OCI-LY7 (cell line): Measurements from ENCODE around the gene PSMB9. TPM values are rescaled to one million over a fixed set of nuclear protein-coding genes. Genes with fewer than 3 reads are reported as not detected.

Source experiments
- BruUV-seq: library from RNA; stranded (reverse); fragments of 400-500 nt; replicated peaks from 2 replicates; lab custom pipeline; 2021; lab: Mats Ljungman, UMichigan
- CTCF ChIA-PET: fragments of 300-600 bp; sonication (Branson Sonifier 250); formaldehyde crosslinking; loops from one replicate; lab custom pipeline; 2022; ENCODE audit warnings: antibody characterized with exemption; ENCODE audit not compliant: unreplicated experiment; lab: Charles Lee
- POLR2A ChIA-PET: fragments of 300-600 bp; sonication (Branson Sonifier 250); formaldehyde crosslinking; loops from one replicate; lab custom pipeline; 2022; ENCODE audit warnings: antibody characterized with exemption; lab: Charles Lee
- DNase-seq: peaks from one replicate; pipeline ENCODE4 v3.0.0-alpha.2; 2015; ENCODE audit warnings: low spot score
- H2AFZ ChIP-seq: fragments of 200-600 bp; sonication (generic), shearing (Covaris generic); 2 replicates; pipeline ENCODE4 v1.6.1; 2014; ENCODE audit warnings: mild to moderate bottlenecking, antibody characterized with exemption, low read length, moderate library complexity
- H3K27ac ChIP-seq: fragments of 200-600 bp; sonication (generic); 2 replicates; pipeline ENCODE4 v1.5.1; 2014; ENCODE audit warnings: mixed run types, low read depth, mild to moderate bottlenecking, moderate library complexity, low read length, inconsistent platforms; ENCODE audit not compliant: poor library complexity, severe bottlenecking
- H3K36me3 ChIP-seq: fragments of 200-600 bp; sonication (generic); 2 replicates; pipeline ENCODE4 v1.6.1; 2014; ENCODE audit warnings: mild to moderate bottlenecking, antibody characterized with exemption, low read length, moderate library complexity, mixed read lengths; ENCODE audit not compliant: insufficient read depth
- H3K4me1 ChIP-seq: fragments of 200-600 bp; sonication (generic); 2 replicates; pipeline ENCODE4 v1.5.1; 2014; ENCODE audit warnings: mild to moderate bottlenecking, low read length; ENCODE audit not compliant: insufficient read depth, poor library complexity, severe bottlenecking
- H3K4me2 ChIP-seq: fragments of 200-600 bp; sonication (generic); 2 replicates; pipeline ENCODE4 v1.6.1; 2014; ENCODE audit warnings: mild to moderate bottlenecking, low read length
- H3K4me3 ChIP-seq: fragments of 200-600 bp; sonication (generic); 2 replicates; pipeline ENCODE4 v1.5.1; 2014; ENCODE audit warnings: mild to moderate bottlenecking, low read depth, low read length; ENCODE audit not compliant: poor library complexity, severe bottlenecking
- H3K79me2 ChIP-seq: fragments of 200-600 bp; sonication (generic); 2 replicates; pipeline ENCODE4 v1.6.1; 2016; ENCODE audit warnings: low read depth, mild to moderate bottlenecking, low read length, moderate library complexity, mixed read lengths; ENCODE audit not compliant: insufficient read depth
- H3K9me2 ChIP-seq: fragments of 200-600 bp; sonication (generic); 2 replicates; pipeline ENCODE4 v1.6.1; 2016; ENCODE audit warnings: mild to moderate bottlenecking, low read length, mixed read lengths; ENCODE audit not compliant: insufficient read depth
- H3K9me3 ChIP-seq: fragments of 200-600 bp; sonication (generic); 2 replicates; pipeline ENCODE4 v1.6.1; 2014; ENCODE audit warnings: mild to moderate bottlenecking, mixed run types, low read length, mixed read lengths
- H4K20me1 ChIP-seq: fragments of 200-600 bp; sonication (generic); 2 replicates; pipeline ENCODE4 v1.6.1; 2014; ENCODE audit warnings: mild to moderate bottlenecking, antibody characterized with exemption, low read length, moderate library complexity, mixed read lengths; ENCODE audit not compliant: insufficient read depth
- EZH2phosphoT487 ChIP-seq: fragments of 200-600 bp; sonication (generic); IDR thresholded peaks from 2 replicates; pipeline ENCODE4 v1.6.1; 2018; ENCODE audit warnings: low read depth, borderline replicate concordance, mild to moderate bottlenecking, mixed run types, antibody characterized with exemption, low read length, moderate library complexity, mixed read lengths
- intact Hi-C: fragments of 100-400 bp; cut with micrococcal nuclease; formaldehyde crosslinking; loops from one replicate; pipeline ENCODE4 v1.10.0; 2022; ENCODE audit not compliant: unreplicated experiment
- total RNA-seq, 2 experiments: library from RNA; depleted of rRNA in 1 of 2; stranded (reverse); fragments of >200 nt in 1 of 2; shearing (Covaris generic) in 1 of 2; gene quantifications; 2 replicates each; pipeline ENCODE4 v1.2.3, GENCODE V29; 2014 to 2022
- TF ChIP-seq, protein P1 (sequence below): fragments of 200-600 bp; sonication (generic); conservative IDR thresholded peaks from 2 replicates; pipeline ENCODE4 v1.5.1; 2014; ENCODE audit warnings: mild to moderate bottlenecking, antibody characterized with exemption, low read length, moderate library complexity, mixed read lengths

PSMB9 gene
- total RNA-seq, 2 experiments from 2014 or later, result 149 to 193 TPM

DNA sequence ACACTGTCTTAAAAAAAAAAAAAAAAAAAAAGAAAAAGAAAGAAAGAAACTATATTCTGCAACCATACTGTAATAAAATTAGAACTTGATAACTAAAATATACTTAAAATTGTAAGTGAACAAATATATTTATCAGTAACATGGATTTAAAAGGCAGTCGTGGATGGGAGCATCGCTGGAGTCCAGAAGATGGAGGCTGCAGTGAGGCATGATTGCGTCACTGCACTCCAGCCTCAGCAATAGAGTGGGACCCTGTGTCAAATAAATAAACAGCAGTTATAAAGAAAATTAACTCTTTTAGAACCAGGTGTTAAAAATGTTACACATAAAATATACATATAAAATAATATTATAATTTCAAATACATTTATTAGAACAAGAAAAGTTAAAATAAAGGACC is 8.7 kb downstream of the PSMB9 start:
- Histone ChIP-seq H3K36me3 (peaks cover 50% of the 10 kb centered on the region), H2AFZ (no peak overlapping the region), H3K27ac (no peak overlapping the region), H4K20me1 (no peaks in the 10 kb centered on the region), H3K4me1 (peaks cover 80% of the 10 kb centered on the region), H3K4me2 (no peak overlapping the region), H3K9me2 (no peaks in the 10 kb centered on the region), H3K9me3 (peaks cover 3% of the 10 kb centered on the region; the same call in 1 of the 2 replicates), H3K79me2 (no peaks in the 10 kb centered on the region), H3K4me3 (no peak overlapping the region)
- no TSS peak for BruUV-seq
- DNase-seq, result no peak
- POLR2A ChIA-PET, result interaction anchor here (0.6 kb wide), 1 partner anchor 31 kb away, joined by 3 read pairs; no protein-coding TSS in a partner anchor
- CTCF ChIA-PET, result no interaction called here
- intact Hi-C loops, result loop anchor here (10.0 kb wide), 2 partner anchors 238 to 628 kb away; no protein-coding TSS in a partner anchor
- TF ChIP-seq, protein P1, sequence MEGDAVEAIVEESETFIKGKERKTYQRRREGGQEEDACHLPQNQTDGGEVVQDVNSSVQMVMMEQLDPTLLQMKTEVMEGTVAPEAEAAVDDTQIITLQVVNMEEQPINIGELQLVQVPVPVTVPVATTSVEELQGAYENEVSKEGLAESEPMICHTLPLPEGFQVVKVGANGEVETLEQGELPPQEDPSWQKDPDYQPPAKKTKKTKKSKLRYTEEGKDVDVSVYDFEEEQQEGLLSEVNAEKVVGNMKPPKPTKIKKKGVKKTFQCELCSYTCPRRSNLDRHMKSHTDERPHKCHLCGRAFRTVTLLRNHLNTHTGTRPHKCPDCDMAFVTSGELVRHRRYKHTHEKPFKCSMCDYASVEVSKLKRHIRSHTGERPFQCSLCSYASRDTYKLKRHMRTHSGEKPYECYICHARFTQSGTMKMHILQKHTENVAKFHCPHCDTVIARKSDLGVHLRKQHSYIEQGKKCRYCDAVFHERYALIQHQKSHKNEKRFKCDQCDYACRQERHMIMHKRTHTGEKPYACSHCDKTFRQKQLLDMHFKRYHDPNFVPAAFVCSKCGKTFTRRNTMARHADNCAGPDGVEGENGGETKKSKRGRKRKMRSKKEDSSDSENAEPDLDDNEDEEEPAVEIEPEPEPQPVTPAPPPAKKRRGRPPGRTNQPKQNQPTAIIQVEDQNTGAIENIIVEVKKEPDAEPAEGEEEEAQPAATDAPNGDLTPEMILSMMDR, result no peak
- TF ChIP-seq EZH2phosphoT487, result no peak

DNA sequence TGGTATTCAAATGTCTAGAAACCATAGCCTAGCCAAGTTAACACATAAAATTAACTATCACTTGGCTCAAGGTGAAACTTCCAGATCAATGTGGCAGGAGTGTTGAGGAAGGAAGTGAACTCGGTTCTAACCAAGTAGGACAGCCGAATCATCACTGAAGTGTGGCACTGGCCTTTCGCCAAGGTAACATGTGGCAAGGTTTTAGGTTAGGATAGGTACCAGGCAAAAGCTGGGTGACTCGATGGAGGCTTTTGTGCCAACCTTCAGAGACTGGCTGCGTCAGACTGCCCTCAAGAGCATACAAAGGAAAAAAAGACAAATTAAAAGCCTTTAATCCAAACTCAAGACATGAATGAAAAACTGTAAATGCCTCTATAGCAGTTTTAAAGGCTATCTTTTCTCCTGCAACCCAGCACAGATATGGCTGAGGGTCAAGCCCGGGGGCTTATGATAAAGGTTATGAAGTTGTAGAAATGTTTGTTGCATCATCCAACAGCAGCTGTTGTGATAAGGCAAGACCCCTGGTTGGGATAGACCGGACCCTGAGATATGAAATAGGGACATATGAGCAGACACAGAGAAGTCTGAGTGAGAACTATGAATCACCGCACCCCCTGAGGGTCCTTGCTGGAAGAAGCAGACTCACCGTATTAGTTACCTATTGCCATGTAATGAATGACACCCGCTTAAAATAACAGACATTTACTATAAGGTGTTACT is 11.9 kb downstream of the PSMB9 start:
- peak overlapping the region; percentile 94 for H3K27ac ChIP-seq
- no peaks in the 10 kb centered on the region for H4K20me1 ChIP-seq
- peaks cover 22% of the 10 kb centered on the region for H3K36me3 ChIP-seq
- BruUV-seq, result no TSS peak
- no peaks in the 10 kb centered on the region for H3K79me2 ChIP-seq
- H3K4me2 ChIP-seq, result peak overlapping the region; percentile 71
- H3K9me3 ChIP-seq, result peaks cover 3% of the 10 kb centered on the region; the same call in 1 of the 2 replicates
- TF ChIP-seq, protein P1, result no peak
- TF ChIP-seq EZH2phosphoT487, result no peak
- peak overlapping the region; percentile 83; the same call in 1 of the 2 replicates for H2AFZ ChIP-seq
- CTCF ChIA-PET, result no interaction called here
- H3K9me2 ChIP-seq, result no peaks in the 10 kb centered on the region
- intact Hi-C loops, result loop anchor here (5.0 to 10.0 kb wide), 3 partner anchors 241 to 631 kb away; no protein-coding TSS in a partner anchor
- POLR2A ChIA-PET, result interaction anchor here (1.3 kb wide), 1 partner anchor 11 kb away, joined by 4 read pairs; no protein-coding TSS in a partner anchor
- peaks cover 59% of the 10 kb centered on the region for H3K4me1 ChIP-seq
- DNase-seq, result no peak
- peak overlapping the region; percentile 51 for H3K4me3 ChIP-seq
